HG02943 (cell line): ENCODE measurements around the gene CDC42BPA.

Experiments used
- ATAC-seq: cut with Tn5 transposase; IDR thresholded peaks from one replicate; pipeline ENCODE4 v1.9.1; 2021; ENCODE audit warnings: mild to moderate bottlenecking, low read depth, moderate library complexity; ENCODE audit not compliant: unreplicated experiment

The CDC42BPA gene

DNA sequence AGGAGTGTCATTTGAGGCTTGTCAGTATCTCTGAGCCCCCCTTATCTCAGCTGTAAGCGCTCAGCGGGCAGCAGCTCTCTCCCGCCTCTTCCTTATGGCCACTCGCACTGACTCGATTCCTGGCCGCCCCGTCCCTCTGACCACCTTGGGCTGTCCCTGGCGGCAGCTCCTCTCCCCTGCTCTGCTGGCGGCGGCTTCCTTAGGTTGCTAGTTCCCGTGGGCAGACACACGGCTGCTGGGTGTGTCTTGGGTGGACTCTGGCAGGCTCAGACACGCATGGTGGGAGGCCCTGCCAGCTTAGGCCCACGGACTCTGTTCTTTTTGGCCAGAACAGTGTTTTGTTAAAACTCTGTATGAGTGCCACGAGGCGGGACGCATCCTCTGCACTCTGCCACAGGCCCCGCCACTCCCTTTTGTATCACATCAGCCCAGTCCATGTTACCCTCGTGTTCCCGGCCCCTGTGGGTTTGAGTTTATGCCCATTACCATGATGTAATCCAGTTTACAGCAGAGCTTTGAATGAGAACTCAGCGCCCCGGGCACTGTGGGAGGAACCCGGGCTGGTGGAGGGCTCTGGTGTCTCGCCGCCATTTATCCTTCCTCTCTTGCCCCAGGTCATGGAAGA is 332.3 kb downstream of the CDC42BPA start:
- no peak for ATAC-seq

DNA sequence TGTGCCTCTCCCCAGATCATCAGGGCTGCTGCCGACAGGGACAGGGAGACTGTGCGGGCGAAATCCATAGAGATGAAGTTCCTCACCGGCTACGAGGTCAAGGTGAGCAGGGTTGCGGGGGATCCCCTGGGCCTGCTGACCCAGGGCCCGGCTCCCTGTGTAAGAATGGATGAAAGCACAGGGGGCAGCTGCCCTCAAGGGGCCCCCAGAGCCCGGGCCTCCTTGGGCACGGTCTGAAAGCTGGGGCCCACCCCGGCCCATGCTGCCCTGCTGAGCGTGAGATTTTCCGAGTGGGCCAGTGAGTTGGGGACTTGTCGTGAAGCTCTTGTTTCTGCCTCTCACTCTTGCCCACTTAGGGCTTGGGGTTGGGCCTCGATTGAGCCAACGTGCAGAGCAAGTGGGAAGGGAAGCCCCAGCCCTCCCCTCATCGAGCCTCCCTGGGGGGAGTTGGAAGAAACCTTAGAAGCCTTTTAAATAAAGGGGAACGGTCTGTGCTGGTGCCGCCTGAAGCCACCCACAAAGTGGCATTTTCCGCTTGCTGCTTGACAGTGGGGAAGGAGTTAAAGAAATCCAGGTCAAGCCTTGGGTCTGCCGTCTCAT is 333.0 kb downstream of the CDC42BPA start:
- ATAC-seq = no peak

DNA sequence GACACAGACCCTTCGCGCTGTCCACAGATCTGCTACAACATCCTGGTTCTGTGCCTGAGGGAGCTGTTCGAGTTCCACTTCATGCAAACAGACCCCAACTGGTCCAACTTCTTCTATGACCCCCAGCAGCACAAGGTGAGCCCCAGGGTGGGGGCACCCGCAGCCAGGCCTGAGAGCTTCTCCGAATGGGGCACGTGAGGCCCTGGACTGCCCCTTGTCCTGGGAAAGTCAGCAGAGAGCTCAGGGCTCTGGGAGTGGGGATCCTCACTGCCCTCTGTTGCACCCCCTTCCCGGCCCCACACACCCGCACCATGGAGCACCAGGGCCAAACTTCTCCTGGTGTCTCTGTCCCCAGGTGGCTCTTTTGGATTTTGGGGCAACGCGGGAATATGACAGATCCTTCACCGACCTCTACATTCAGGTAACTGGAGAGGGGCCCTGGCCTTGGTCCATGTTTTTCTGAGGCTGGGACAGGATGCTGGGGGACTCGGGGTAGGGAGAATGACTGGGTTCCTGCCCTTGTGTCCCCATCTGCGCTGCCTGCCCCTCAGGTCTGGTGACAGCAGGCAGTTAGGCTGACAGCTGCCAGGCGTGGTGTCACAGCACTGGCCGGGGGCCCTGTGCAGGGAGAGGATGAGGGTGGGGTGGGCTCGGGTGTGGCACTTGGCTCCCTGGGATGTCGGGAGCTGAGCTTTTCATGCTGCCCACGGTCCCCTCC is 333.6 kb downstream of the CDC42BPA start:
- ATAC-seq = no peak

DNA sequence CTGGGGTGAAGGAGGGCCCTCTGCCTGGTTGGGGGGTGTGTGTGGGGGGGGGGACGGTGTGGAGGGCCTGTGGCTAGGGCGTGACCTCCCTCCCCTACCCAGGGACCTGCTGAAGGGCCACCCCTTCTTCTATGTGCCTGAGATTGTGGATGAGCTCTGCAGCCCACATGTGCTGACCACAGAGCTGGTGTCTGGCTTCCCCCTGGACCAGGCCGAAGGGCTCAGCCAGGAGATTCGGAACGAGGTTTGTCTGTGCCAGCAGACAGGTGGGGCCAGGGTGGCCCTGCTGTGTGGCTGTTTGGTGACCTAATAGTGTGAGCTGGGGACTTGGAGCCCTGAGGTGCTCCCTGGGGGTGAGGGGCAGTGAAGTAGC is 334.3 kb downstream of the CDC42BPA start:
- ATAC-seq = no peak

DNA sequence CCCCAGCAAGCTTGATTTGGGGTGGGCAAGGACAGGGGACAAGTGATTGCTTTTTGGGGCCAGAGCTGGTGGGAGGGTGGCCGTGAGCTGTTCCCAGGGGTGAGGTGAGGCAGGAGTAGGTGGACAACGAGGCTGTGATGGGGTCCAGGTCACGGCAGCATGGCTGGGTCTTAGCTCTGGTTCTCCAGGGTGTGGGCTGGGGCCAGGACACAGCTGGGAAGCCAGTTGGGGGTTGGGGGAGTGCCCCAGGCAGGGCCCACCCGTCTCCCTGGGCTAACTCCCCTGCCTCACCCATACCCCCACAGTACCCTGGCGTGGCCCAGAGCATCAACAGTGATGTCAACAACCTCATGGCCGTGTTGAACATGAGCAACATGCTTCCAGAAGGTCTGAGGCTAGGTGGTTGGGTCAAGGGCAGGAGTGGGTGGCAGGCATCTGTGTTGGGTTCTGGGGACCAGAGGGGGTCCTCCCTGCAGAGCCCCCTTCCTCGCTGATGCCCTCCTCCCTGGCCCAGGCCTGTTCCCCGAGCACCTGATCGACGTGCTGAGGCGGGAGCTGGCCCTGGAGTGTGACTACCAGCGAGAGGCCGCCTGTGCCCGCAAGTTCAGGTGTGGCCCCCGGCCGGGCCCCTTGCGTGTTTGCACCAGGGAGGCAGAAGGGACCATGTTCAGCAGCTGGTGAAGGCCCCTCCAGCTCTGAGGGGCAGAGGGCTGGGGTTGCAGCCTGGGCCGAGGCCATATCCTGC is 334.9 kb downstream of the CDC42BPA start:
- ATAC-seq = no peak

DNA sequence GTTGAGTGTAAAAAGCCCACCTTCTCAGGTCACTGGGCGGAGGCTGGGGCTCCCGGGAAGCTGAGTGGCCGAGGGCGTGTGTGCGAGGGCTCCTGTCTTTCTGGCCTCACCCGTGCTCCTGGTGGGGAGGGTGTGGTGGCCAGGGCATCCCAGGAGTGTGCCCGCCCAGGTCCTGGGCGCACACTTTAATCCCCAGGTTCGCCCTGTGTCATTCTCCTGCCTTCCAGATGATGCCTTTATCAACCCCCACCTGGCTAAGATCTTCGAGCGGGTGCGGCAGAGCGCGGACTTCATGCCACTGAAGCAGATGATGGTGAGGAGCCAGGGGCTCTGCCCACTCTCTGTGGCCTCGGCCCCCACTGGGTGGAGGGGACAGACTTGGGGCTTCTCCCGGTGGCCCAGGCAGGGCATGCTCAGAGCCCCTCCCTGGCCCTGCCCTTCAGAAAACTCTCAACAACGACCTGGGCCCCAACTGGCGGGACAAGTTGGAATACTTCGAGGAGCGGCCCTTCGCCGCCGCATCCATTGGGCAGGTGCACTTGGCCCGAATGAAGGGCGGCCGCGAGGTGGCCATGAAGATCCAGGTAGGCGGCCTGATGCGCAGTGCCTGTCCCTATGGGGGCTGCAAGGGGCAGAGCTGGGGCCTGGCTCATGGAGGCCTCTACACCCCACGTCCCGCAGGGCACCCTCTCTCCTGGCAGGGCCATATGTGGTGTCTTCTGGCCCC is 335.7 kb downstream of the CDC42BPA start:
- no peak for ATAC-seq

DNA sequence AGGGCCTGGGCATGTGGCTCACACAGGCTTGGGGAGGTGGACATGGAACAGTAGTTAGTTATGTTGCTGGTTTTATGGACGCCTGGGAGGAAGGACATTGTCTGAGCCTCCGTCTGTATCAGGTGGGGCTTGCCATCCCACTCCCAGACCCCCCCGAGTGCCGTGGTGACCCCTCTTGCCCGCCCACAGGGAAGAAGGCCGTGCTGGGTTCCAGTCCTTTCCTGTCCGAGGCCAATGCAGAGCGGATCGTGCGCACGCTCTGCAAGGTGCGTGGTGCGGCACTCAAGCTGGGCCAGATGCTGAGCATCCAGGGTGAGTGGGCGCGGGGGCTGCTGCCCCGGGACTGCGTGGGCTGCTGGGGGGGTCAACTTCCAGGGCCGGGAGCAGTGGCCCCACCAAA is 336.5 kb downstream of the CDC42BPA start:
- ATAC-seq = no peak

DNA sequence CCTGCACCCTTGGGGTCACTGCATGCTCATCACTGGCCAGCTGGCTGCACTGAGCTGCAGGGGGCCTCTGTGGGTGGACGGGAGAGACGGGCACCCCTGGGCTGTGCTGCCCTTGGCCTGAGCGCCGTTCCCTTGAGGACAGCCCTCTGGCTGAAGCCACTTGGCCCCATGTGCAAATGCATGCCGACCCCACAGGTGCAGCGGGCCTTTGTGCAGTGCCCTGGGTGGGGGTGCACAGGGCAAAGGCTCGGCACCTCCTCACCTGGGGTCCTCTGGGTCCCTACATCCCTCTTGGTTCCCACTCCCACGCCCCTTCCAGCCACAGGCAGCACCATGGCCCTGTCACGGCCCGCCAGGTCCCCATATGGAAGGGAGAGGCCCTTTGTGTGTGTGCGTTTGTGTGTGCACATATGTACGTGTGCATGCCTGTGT is 336.9 kb downstream of the CDC42BPA start:
- ATAC-seq = no peak

DNA sequence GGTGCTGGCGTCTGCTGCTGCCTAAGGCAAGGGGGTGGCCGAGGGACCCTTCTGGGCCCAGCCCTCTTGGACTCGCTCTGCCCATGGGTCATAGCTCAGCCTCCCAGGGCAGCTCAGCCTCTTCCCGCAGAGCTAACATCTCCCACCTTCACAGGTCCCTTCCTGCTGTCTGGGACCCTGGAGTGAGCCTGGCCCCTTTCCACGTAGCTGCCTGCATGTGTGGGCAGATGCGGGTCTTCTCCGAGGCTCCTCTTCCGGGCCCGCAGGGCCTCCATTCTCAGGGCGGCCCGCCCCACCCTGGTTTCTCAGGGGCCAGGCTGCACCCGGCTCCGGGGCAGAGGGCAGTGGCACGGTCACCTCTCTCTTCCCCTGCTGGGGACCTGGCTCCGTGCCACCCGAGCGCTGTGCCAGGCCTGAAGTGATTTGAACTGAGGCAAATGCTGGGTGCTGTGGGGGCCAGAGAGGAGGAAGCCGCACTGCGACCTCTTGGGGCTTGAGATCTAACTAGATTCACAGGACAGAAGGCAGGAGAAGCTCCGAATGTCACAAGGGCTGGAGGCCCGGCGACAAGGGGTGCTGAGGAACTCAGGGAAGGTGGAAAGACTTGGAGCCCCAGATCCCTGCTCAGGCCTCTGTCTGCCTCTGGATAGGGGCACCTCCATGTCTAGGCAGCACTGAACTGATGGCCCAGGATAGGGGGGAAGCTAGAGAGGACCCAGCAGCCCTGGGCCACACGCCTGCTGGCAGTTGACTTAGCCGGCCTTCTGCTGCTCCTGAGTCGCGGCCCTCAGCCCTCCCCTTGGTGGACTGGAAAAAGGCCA is 337.5 kb downstream of the CDC42BPA start:
- ATAC-seq = no peak

DNA sequence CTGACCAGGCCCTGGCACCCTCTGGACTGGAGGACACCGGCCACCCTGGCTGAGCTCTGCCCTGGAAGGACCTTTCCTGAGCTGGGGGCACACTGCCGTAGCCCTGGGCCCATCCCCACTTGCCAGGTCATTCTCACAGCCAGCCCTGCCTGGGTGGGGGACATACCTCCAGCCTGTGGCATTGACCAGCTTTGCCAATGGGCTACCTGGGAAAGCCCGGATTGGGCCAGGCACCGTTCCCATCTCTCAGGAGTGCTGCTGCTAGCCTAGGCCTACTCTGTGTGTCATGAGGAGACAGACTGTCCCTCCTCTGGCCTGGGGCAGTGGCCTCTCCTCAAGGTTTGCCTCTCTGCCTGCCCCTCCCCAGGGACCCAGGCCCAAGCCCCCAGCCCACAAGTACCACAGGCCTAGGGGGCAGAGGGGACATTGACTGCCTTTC is 338.2 kb downstream of the CDC42BPA start:
- no peak for ATAC-seq

DNA sequence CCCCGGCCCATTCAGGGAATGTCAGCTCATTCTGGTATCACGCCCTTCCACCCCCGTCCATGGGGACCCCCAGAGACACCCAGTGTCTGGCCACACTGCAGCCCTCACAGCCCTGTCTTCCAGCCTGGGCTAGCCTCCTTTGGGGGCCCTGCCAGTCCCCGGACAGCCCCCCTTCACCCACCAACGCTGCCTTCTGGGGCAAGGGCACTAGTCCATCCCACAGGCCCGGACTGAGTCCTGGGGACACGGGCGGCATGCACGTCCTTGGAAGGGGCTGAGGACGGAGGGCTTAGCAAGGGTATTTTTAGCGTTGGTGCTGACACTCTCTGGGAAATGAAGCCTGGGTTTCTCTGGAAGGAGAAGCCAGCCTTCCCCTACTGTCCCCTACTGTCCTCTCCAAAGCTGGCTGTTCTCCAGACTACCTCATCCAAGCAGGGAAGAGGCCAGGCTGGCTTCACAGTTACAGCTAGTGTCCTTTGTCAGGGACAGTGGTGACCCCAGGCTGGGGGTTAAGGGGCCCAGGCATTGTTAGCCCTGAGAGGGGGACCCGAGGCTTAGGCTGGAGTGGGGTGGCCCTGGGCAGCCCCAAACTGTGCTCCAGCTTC is 338.7 kb downstream of the CDC42BPA start:
- ATAC-seq = no peak

DNA sequence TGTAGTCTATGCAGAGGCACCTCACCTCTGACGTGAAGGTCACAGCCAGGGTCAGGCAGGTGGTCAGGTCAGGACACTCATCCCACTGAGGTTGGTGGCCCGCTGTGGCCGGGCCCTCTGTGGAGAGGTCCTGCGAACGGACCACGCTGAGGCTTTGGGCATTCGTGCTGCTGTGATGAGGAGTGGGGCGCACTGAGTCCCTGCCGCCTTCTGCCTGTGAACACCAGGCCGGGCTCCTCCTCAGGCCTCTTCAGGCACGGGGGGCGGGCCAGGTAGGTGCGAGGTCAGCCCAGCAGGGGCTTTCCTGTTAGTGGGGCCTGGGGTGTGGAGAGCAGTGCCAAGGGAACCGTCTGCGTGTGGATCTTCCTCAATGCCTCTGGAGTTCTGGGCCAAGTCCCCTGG is 339.2 kb downstream of the CDC42BPA start:
- ATAC-seq = no peak

DNA sequence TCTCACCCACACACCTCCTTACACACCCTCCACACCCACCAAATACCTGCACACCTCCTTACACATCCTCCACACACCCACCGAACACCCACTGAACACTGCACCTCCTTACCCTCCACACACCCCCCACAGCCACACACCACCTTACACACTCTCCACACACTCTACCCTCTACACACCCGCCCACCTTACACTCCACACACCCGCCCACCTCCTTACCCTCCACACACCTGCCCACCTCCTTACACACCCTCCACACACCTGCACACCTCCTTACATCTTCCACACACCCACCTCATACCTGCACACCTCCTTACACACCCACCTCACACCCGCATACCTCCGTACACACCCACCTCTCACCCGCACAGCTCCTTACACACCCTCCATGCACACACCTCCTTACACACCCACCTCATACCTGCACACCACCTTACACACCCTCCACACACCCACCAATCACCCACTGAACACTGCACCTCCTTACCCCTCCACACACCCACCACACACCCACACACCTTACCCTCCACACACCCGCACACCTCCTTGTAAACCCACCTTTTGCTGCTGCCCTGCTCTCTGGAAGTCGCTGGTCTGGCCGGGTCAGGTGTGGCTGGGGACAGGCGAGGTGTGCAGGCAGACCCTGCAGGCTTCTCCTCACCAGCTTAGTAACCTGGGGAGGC is 339.7 kb downstream of the CDC42BPA start:
- no peak for ATAC-seq

DNA sequence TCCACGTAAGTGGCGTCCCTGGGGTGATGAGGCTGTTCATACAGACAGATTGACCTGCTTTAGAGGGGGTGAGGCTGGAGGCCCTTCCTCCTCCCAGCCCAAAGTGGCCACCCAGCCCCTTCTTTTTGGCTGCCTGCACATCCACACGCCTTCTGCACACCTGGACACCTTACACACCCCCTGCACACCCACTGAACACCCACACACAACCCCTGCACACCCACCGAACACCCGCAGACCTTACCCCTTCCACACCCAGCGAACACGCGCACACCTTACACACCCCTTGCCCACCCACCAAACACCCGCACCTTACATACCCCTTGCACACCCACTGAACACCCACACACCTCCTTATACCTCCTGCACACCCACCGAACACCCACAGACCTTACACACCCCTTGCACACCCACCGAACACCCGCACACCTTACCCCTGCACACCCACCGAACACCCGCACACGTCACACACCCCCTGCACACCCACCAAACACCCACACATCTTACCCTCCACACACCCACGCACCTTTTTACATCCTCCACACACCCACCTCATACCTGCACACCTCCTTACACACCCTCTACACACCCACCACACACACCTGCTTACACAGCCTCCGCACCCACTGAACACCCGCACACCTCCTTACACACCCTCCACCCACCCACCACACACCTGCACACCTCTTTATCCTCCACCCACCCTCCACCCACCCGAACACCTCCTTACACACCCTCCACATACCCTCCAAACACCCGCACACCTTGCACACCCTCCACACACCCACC is 340.5 kb downstream of the CDC42BPA start:
- no peak for ATAC-seq

DNA sequence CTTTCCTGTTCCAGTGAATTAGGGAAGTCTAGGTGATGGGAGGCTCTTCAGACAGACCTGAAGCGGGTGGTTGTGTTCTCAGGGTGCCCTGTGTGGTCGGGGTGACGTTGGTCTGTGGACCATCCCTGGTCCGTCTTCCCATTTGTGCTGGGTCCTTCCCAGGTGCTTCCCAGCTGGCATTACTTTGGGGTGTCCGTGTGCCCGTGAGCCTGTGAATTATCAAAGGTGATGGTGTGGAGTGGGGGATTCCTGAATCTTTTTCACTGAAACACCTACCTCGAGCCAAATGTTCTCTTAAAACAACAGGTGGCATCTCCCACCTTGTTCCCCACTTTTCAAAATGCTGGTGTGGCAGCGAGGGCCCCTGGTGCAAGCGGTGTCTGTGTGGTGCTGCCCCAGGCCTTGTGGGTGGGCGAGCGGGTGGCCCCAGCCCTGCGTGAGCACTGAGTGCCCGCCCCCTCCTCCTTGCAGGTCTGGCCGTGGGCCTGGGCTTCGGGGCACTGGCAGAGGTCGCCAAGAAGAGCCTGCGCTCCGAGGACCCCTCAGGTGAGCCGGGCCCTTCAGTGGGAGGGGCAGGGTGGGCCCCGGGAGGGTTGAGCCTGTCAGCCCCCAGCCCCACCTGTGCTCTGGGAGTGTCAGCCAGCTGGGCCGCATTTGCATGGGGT is 341.2 kb downstream of the CDC42BPA start:
- no peak for ATAC-seq

DNA sequence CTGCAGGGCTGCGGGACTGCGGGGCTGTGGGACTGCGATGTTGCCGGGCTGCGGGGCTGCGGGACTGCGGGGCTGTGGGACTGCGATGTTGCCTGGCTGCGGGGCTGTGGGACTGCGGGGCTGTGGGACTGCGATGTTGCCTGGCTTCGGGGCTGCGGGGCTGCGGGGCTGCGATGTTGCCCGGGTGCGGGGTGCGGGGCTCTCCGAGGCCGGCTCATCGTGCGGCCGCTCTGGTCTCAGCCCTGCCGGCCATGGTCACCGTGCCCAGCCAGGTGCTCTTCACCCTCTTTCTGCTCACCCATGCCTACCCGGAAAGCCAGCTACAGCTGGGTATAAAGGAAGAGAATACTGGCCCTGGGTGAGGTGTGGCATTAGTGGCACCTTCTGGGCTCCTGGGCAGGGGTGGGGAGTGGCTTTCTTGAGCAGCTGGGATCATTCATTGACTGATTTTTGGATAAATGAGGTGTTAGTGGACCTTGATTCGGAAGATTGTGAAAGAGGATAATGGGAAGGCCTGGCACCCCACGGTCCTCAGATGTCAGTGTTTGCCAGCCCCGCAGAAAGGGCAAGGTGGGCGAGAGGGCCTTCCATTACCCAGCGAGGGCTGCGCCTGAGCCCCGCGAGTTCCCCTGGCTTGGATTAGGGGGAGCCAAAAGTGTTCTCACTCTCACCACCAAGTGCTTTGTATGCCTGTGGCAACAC is 341.9 kb downstream of the CDC42BPA start:
- ATAC-seq = no peak
